HG03135 (cell line): ENCODE results near the gene TRAPPC10.

Source experiments
- ATAC-seq: cut with Tn5 transposase; IDR thresholded peaks from one replicate; pipeline ENCODE4 v1.9.1; 2021; ENCODE audit warnings: mild to moderate bottlenecking, moderate library complexity; ENCODE audit not compliant: unreplicated experiment

TRAPPC10 gene

GRCh38 chr21:44011579-44012473, at the start of gene TRAPPC10:
Gene TRAPPC10 (plus strand): TSS chr21:44012309. CDS start chr21:44012494, 185 bp downstream.
- peak; percentile 61 for ATAC-seq

GRCh38 chr21:43965911-43966585, 46.1 kb upstream of the TRAPPC10 start:
- no peak for ATAC-seq

- no peak for ATAC-seq
These were observed 45.1 kb upstream of the TRAPPC10 start for GRCh38 chr21:43966946-43967512.

- ATAC-seq = no peak
These were observed 44.1 kb upstream of the TRAPPC10 start for GRCh38 chr21:43967981-43968380.

GRCh38 chr21:43968410-43969114, 43.5 kb upstream of the TRAPPC10 start:
- no peak for ATAC-seq

- ATAC-seq = no peak
These were observed 43.0 kb upstream of the TRAPPC10 start for GRCh38 chr21:43969115-43969444.

- no peak for ATAC-seq
These were observed 41.6 kb upstream of the TRAPPC10 start for GRCh38 chr21:43970551-43970950.

GRCh38 chr21:43971201-43971991, 40.7 kb upstream of the TRAPPC10 start:
- no peak for ATAC-seq

- no peak for ATAC-seq
These were observed 40.2 kb upstream of the TRAPPC10 start for GRCh38 chr21:43971992-43972255.

- ATAC-seq = no peak
These were observed 39.1 kb upstream of the TRAPPC10 start for GRCh38 chr21:43972850-43973633.

- no peak for ATAC-seq
These were observed 38.5 kb upstream of the TRAPPC10 start for GRCh38 chr21:43973634-43973955.

GRCh38 chr21:43974791-43975468, 37.2 kb upstream of the TRAPPC10 start:
- no peak for ATAC-seq

- ATAC-seq = peak; percentile 59
These were observed 36.5 kb upstream of the TRAPPC10 start for GRCh38 chr21:43975469-43976098.

- no peak for ATAC-seq
These were observed 35.4 kb upstream of the TRAPPC10 start for GRCh38 chr21:43976661-43977060.

- ATAC-seq = no peak
These were observed 34.0 kb upstream of the TRAPPC10 start for GRCh38 chr21:43978060-43978459.

- ATAC-seq = no peak
These were observed 32.5 kb upstream of the TRAPPC10 start for GRCh38 chr21:43979654-43980053.

GRCh38 chr21:43981151-43981870, 30.8 kb upstream of the TRAPPC10 start:
- no peak for ATAC-seq

- ATAC-seq = no peak
These were observed 30.3 kb upstream of the TRAPPC10 start for GRCh38 chr21:43981871-43982210.
